AG08395 (cell line): ENCODE results near the gene NRG3.

Experiments
- DNase-seq: peaks from one replicate; pipeline ENCODE4 v3.0.0; 2012; ENCODE audit warnings: mixed read lengths, low spot score

NRG3 gene

GRCh38 chr10:83007510-83007909 is 1132.5 kb downstream of the NRG3 start:
- DNase-seq, result no peak

- DNase-seq, result peak; percentile 71
These were observed 1137.9 kb downstream of the NRG3 start for GRCh38 chr10:83012866-83013265.

GRCh38 chr10:83017076-83017867 is 1142.3 kb downstream of the NRG3 start:
- DNase-seq, result no peak

GRCh38 chr10:83023662-83024061 is 1148.7 kb downstream of the NRG3 start:
- DNase-seq, result no peak
